Muscle layer of duodenum (tissue), 2 donors: Measurements from ENCODE around the gene HELQ.

Experiments used
- H3K27ac ChIP-seq: one replicate; pipeline ENCODE4 v1.7.0; 2013; ENCODE audit warnings: mild to moderate bottlenecking, low read length
- H3K27me3 ChIP-seq: one replicate; pipeline ENCODE4 v1.7.0; 2013; ENCODE audit warnings: low read depth, mild to moderate bottlenecking, control low read depth, low read length
- H3K36me3 ChIP-seq, 2 donors: one replicate each; pipeline ENCODE4 v1.7.0; 2013; ENCODE audit warnings: low read length in 2 of 2, control low read depth in 1 of 2, mild to moderate bottlenecking in 1 of 2; ENCODE audit not compliant: insufficient read depth in 2 of 2, control insufficient read depth in 1 of 2
- H3K4me1 ChIP-seq, 2 donors: one replicate each; pipeline ENCODE4 v1.7.0; 2013; ENCODE audit warnings: low read length in 2 of 2, mild to moderate bottlenecking in 2 of 2, control low read depth in 1 of 2, moderate library complexity in 1 of 2; ENCODE audit not compliant: insufficient read depth in 2 of 2, control insufficient read depth in 1 of 2
- H3K4me3 ChIP-seq, 2 donors: one replicate each; pipeline ENCODE4 v1.7.0; 2013; ENCODE audit warnings: low read length in 2 of 2, low read depth in 1 of 2, mild to moderate bottlenecking in 1 of 2
- H3K9me3 ChIP-seq, 2 donors: one replicate each; pipeline ENCODE4 v1.7.0; 2013; ENCODE audit warnings: low read length in 2 of 2, control low read depth in 1 of 2, mild to moderate bottlenecking in 1 of 2; ENCODE audit not compliant: control insufficient read depth in 1 of 2
- donor health status: healthy.

Gene HELQ

GRCh38 chr4:83389037-83389720 lies 66.4 kb downstream of the HELQ start:
- H3K4me1 ChIP-seq, result peaks cover 0 to 21% of the 10 kb centered on the region in 2 donors
- no peaks in the 10 kb centered on the region for H3K27me3 ChIP-seq
- no peak overlapping the region for H3K4me3 ChIP-seq
- H3K9me3 ChIP-seq, result no peaks in the 10 kb centered on the region
- H3K27ac ChIP-seq, result no peak overlapping the region
- H3K36me3 ChIP-seq, result no peaks in the 10 kb centered on the region

GRCh38 chr4:83388313-83388676 lies 67.3 kb downstream of the HELQ start:
- H3K9me3 ChIP-seq, result no peaks in the 10 kb centered on the region
- H3K27ac ChIP-seq, result no peak overlapping the region
- no peaks in the 10 kb centered on the region for H3K27me3 ChIP-seq
- no peaks in the 10 kb centered on the region for H3K36me3 ChIP-seq
- no peak overlapping the region for H3K4me3 ChIP-seq
- H3K4me1 ChIP-seq, result peaks cover 0 to 21% of the 10 kb centered on the region in 2 donors

- H3K27me3 ChIP-seq, result no peaks in the 10 kb centered on the region
- H3K4me1 ChIP-seq, result peaks cover 0 to 21% of the 10 kb centered on the region in 2 donors
- H3K27ac ChIP-seq, result no peak overlapping the region
- no peaks in the 10 kb centered on the region for H3K9me3 ChIP-seq
- H3K4me3 ChIP-seq, result no peak overlapping the region
- H3K36me3 ChIP-seq, result no peaks in the 10 kb centered on the region
Observed at GRCh38 chr4:83387476-83388312, 67.9 kb downstream of the HELQ start.

GRCh38 chr4:83387012-83387411 lies 68.6 kb downstream of the HELQ start:
- Histone ChIP-seq H3K4me3 (no peak overlapping the region), H3K27me3 (no peaks in the 10 kb centered on the region), H3K27ac (no peak overlapping the region), H3K4me1 (peaks cover 0 to 21% of the 10 kb centered on the region in 2 donors), H3K36me3 (no peaks in the 10 kb centered on the region), H3K9me3 (no peaks in the 10 kb centered on the region)

- H3K4me3 ChIP-seq, result no peak overlapping the region
- H3K27ac ChIP-seq, result no peak overlapping the region
- no peaks in the 10 kb centered on the region for H3K36me3 ChIP-seq
Observed at GRCh38 chr4:83382850-83383249, 72.8 kb downstream of the HELQ start.

GRCh38 chr4:83381173-83381572 lies 74.5 kb downstream of the HELQ start:
- Histone ChIP-seq H3K9me3 (no peaks in the 10 kb centered on the region), H3K4me3 (no peak overlapping the region), H3K4me1 (no peaks in the 10 kb centered on the region), H3K27me3 (no peaks in the 10 kb centered on the region), H3K27ac (no peak overlapping the region), H3K36me3 (no peaks in the 10 kb centered on the region)

More at GRCh38 chr4:83382850-83383249, 72.8 kb downstream of the HELQ start:
- Histone ChIP-seq H3K4me1 (peaks cover 0 to 12% of the 10 kb centered on the region in 2 donors), H3K9me3 (no peaks in the 10 kb centered on the region), H3K27me3 (no peaks in the 10 kb centered on the region)

GRCh38 chr4:83378419-83378818 lies 77.2 kb downstream of the HELQ start:
- H3K36me3 ChIP-seq, result no peaks in the 10 kb centered on the region
- no peaks in the 10 kb centered on the region for H3K27me3 ChIP-seq
- H3K9me3 ChIP-seq, result no peaks in the 10 kb centered on the region
- no peak overlapping the region for H3K4me3 ChIP-seq
- H3K4me1 ChIP-seq, result no peaks in the 10 kb centered on the region
- no peak overlapping the region for H3K27ac ChIP-seq

- Histone ChIP-seq H3K4me1 (no peaks in the 10 kb centered on the region), H3K27ac (no peak overlapping the region), H3K9me3 (no peaks in the 10 kb centered on the region), H3K27me3 (no peaks in the 10 kb centered on the region), H3K4me3 (no peak overlapping the region), H3K36me3 (no peaks in the 10 kb centered on the region)
Observed at GRCh38 chr4:83372931-83373330, 82.7 kb downstream of the HELQ start.

- Histone ChIP-seq H3K27me3 (no peaks in the 10 kb centered on the region), H3K9me3 (no peaks in the 10 kb centered on the region), H3K4me1 (no peaks in the 10 kb centered on the region), H3K4me3 (no peak overlapping the region), H3K27ac (no peak overlapping the region), H3K36me3 (no peaks in the 10 kb centered on the region)
Observed at GRCh38 chr4:83371936-83372335, 83.7 kb downstream of the HELQ start.

GRCh38 chr4:83371235-83371634 lies 84.4 kb downstream of the HELQ start:
- H3K27me3 ChIP-seq, result no peaks in the 10 kb centered on the region
- H3K27ac ChIP-seq, result no peak overlapping the region
- H3K9me3 ChIP-seq, result no peaks in the 10 kb centered on the region
- no peaks in the 10 kb centered on the region for H3K36me3 ChIP-seq
- no peak overlapping the region for H3K4me3 ChIP-seq
- no peaks in the 10 kb centered on the region for H3K4me1 ChIP-seq

GRCh38 chr4:83370640-83370906 lies 85.0 kb downstream of the HELQ start:
- Histone ChIP-seq H3K36me3 (no peaks in the 10 kb centered on the region), H3K27ac (no peak overlapping the region), H3K9me3 (no peaks in the 10 kb centered on the region), H3K4me3 (no peak overlapping the region), H3K4me1 (no peaks in the 10 kb centered on the region), H3K27me3 (no peaks in the 10 kb centered on the region)
